K562 (cell line): Measurements from ENCODE around the gene ALKBH2. TPM values are rescaled to one million over a fixed set of nuclear protein-coding genes. Genes with fewer than 3 reads are reported as not detected.

Experiments used
- ARHGAP35 ChIP-seq: fragments of 450-650 bp; IDR thresholded peaks from 2 replicates; pipeline ENCODE4 v1.6.1; 2018; ENCODE audit not compliant: partially characterized antibody
- EP300 ChIP-seq: IDR thresholded peaks from 2 replicates; pipeline ENCODE4 v1.6.1; 2012; ENCODE audit warnings: low read length, improper control_type of control experiment
- polyA plus RNA-seq, 8 experiments: library from polyadenylated mRNA; depleted of rRNA in 4 of 8; stranded (reverse) in 5 of 8; unstranded in 3 of 8; fragments of >200 nt; fragmentation: Nextera tagmentation in 2 of 8; fragmentation: Illumina TruSeq in 1 of 8; extraction: Ambion mirVana in 2 of 8; extraction: Trizol in 1 of 8; gene quantifications; 2 replicates each; pipeline versions ENCODE4 v1.2.1 to v1.2.3, GENCODE V29; 2011 to 2014; ENCODE audit warnings: inconsistent platforms in 1 of 8, missing spikeins in 1 of 8
- total RNA-seq, 7 experiments: library from RNA; depleted of rRNA in 6 of 7; stranded (reverse); fragments of >200 nt in 6 of 7; fragmentation: Illumina TruSeq in 2 of 7; extraction: Trizol in 2 of 7; gene quantifications; 2 replicates each; pipeline versions ENCODE4 v1.2.1 to v1.2.3, GENCODE V29; 2011 to 2021; ENCODE audit warnings: low replicate concordance in 1 of 7
- TF ChIP-seq, protein P1 (sequence below), 2 experiments: fragments of 450-650 bp in 1 of 2; sonication (generic) in 1 of 2; formaldehyde crosslinking in 1 of 2; IDR thresholded peaks; 2 replicates each; pipeline versions ENCODE4 v1.7.1 to v1.9.0; 2016 to 2022; ENCODE audit warnings: inconsistent platforms in 1 of 2, mild to moderate bottlenecking in 1 of 2, missing genetic modification reagents in 1 of 2

The ALKBH2 gene
- total and polyA plus RNA-seq, 9 of the 15 experiments (the other 6 are each of a cell fraction or from before 2014, with no cell fraction given): 5.9 to 56.1 (median 41.9) TPM

GRCh38 chr12:109112720-109113465, 19.6 kb upstream of the ALKBH2 start (continued):
- TF ChIP-seq, protein P1, sequence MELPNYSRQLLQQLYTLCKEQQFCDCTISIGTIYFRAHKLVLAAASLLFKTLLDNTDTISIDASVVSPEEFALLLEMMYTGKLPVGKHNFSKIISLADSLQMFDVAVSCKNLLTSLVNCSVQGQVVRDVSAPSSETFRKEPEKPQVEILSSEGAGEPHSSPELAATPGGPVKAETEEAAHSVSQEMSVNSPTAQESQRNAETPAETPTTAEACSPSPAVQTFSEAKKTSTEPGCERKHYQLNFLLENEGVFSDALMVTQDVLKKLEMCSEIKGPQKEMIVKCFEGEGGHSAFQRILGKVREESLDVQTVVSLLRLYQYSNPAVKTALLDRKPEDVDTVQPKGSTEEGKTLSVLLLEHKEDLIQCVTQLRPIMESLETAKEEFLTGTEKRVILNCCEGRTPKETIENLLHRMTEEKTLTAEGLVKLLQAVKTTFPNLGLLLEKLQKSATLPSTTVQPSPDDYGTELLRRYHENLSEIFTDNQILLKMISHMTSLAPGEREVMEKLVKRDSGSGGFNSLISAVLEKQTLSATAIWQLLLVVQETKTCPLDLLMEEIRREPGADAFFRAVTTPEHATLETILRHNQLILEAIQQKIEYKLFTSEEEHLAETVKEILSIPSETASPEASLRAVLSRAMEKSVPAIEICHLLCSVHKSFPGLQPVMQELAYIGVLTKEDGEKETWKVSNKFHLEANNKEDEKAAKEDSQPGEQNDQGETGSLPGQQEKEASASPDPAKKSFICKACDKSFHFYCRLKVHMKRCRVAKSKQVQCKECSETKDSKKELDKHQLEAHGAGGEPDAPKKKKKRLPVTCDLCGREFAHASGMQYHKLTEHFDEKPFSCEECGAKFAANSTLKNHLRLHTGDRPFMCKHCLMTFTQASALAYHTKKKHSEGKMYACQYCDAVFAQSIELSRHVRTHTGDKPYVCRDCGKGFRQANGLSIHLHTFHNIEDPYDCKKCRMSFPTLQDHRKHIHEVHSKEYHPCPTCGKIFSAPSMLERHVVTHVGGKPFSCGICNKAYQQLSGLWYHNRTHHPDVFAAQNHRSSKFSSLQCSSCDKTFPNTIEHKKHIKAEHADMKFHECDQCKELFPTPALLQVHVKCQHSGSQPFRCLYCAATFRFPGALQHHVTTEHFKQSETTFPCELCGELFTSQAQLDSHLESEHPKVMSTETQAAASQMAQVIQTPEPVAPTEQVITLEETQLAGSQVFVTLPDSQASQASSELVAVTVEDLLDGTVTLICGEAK (IDR thresholded peaks at IDR 0.05): peak; percentile 91
- TF ChIP-seq, protein P1 (CRISPR knock-in tag; IDR thresholded peaks at IDR 0.05): peak; percentile 81
- TF ChIP-seq EP300 (no peak), ARHGAP35 (no peak)
